HG02973 (cell line): Measurements from ENCODE around the gene LYRM1.
"Not testable (repeated sequence)": the region's sequence is repeated elsewhere in the genome, so short reads cannot be mapped to it uniquely, and the experiment has no call there.

ENCODE experiments used
- ATAC-seq: cut with Tn5 transposase; IDR thresholded peaks from one replicate; pipeline ENCODE4 v1.9.1; 2021; ENCODE audit warnings: moderate library complexity; ENCODE audit not compliant: unreplicated experiment

The LYRM1 gene

DNA sequence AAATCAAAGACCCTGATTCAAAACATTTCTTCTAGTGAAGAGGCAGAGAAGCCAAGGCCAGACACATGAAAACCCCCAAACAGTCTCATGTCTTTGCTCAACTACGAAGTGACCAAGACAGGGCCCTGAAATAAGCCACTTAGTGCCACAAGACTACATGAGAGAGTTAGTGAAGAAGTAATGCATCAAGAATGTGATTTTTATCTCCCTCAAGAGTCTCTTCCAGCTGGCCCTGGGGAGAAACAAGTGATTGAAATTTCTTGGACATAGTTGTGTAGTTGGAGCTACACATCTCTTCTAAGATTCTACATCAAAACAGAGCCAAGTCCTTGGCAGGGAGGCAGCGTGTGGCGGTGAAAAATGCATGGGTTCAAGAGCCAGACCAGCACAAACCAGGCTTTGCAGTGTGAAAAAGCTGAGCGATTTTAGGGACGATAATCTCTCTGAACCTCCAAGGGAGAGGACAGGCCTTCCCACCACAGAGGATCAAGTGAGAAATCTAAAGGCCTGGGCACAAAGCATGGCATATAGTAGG is 30.6 kb downstream of the LYRM1 start:
- ATAC-seq: no peak

DNA sequence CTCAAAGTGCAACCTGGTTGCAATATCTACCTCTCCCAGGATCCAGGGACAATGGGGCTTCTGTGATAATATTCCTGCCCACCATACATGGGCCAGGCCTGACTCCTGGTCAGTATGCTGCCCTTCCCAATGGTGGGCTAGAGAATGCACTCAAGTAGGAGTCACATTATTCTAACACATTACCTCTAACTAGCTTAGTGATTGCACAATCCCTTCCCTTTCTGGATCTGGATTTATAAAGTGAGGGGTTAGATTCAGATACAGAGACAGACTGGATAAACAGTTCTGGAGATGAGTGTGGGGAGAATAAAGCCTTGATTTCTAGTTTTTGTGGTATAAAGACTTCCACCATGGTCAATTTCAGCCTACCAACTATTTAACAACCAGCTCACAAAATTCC is 33.0 kb downstream of the LYRM1 start:
- no peak for ATAC-seq

DNA sequence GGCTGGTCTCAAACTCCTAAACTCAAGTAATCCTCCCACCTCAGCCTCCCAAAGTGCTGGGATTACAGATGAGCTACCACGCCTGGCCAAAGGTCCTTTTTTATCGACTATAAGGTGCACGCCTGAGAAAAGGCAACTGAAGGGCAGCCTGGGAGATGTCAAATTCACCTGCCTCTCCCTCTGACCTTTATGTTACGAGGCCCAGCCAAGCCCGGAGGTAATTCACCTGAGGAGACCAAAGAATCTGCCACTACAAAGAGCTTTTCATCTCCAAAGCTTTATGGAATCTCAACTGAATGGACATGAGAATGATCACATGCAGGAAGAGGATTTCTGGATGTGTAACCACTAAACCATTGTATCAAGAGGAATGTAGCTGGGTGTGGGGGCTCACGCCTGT is 37.2 kb downstream of the LYRM1 start:
- ATAC-seq: no peak

DNA sequence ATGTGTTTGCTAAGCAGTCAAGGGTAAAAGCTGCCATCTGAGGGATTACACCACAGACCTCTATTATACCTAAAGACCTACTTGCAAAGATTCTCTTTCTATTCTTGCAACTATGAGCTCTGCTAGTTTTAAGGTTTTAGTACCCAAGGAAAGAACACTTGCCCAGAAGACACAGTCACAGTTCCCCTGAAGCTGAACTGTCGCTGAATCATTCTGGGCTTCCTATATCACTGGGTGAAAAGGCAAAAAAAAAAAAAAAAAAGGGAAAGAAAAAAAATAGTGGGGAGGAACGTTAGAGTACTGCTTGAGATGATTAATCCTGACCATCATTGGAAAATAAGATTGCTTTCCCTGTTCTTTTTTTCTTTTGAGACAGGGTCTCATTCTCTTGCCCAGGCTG is 37.9 kb downstream of the LYRM1 start:
- no peak for ATAC-seq

GRCh38 chr16:20939611-20940010 is 39.0 kb downstream of the LYRM1 start:
- ATAC-seq: no peak

DNA sequence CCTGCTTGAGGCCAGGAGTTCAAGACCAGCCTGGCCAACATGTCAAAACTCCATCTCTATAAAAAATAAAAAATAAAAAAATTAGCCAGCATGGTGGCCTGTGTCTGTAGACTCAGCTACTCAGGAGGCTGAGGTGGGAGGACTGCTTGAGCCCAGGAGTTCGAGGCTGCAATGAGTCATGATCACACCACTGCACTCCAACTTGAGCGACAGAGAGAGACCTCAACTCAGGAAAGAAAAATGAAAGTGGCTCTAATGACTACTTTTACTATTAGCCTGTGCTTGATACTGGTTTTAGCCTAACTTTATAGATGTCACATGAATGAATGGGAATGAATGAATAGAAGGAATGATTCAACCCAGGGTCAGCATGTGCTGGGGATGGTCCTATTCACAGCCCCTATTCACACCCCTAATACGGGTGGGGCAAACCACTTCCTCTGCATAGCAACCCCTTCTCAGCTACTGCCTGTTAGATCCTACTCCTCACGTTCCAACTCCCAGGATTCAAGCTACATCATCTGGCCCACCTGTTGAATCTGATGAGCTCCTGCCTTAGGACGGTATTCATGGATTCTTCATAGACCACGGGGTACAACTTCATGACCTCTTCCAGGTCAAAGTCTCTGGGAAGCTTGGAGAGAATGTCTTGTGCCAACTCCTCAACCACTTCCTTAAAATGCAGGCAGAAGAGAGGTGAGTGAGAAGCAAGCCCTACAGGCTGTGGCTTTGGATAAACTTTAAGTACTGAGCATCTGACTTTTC is 40.5 kb downstream of the LYRM1 start:
- no peak for ATAC-seq

- ATAC-seq: no peak
These were observed 41.0 kb downstream of the LYRM1 start for GRCh38 chr16:20941636-20941926.

- no peak for ATAC-seq
These were observed 41.7 kb downstream of the LYRM1 start for GRCh38 chr16:20942256-20942655.

- no peak for ATAC-seq
These were observed 44.4 kb downstream of the LYRM1 start for GRCh38 chr16:20944861-20945574.

- not testable (repeated sequence) for ATAC-seq
These were observed 45.0 kb downstream of the LYRM1 start for GRCh38 chr16:20945575-20945875.

DNA sequence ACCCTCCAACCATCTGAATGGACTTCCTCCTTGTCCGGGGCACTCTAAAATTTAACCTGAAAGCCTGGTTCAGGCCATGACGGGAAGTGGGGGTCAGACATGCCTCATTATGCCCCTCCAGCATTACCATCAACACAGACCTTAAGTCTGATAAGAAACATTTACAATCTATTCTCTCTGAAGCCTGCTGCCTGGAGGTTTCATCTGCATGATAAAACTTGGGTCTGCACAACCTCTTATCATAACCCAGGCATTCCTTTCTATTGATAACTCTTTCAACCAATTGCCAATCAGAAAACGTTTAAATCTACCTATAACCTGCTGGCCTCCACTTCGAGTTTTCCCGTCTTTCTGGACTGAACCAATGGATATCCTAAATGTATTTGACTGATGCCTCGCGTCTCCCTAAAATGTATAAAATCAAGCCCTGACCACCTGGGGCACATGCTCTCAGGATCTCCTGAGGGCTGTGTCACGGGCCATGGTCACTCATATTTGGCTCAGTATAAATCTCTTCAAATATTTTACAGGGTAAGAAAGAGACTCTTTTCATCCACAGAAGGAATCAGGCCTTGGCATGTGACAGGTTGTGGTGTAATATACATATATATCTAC is 45.6 kb downstream of the LYRM1 start:
- no peak for ATAC-seq

DNA sequence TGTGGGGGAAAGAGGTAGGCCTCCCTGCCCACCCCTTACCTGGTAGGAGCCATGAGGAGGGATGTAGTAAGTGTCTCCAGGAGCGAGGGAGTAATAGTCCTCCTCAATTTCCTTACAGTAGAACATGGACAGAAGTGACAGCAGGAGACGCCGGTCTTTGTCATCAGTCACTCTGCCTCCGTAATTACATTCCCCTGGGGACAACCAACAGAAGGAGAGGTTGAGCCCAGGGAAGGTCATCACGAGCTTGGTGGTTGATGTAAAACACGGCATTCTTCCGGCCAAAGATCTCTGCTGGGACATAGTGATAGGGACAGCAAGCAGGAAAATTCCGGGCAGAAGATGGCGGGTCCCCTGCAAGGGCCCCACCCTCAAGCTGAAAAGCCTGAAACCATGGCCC is 47.9 kb downstream of the LYRM1 start:
- no peak for ATAC-seq

GRCh38 chr16:20949660-20950059 is 49.1 kb downstream of the LYRM1 start:
- ATAC-seq: no peak

- no peak for ATAC-seq
These were observed 49.7 kb downstream of the LYRM1 start for GRCh38 chr16:20950294-20950693.

DNA sequence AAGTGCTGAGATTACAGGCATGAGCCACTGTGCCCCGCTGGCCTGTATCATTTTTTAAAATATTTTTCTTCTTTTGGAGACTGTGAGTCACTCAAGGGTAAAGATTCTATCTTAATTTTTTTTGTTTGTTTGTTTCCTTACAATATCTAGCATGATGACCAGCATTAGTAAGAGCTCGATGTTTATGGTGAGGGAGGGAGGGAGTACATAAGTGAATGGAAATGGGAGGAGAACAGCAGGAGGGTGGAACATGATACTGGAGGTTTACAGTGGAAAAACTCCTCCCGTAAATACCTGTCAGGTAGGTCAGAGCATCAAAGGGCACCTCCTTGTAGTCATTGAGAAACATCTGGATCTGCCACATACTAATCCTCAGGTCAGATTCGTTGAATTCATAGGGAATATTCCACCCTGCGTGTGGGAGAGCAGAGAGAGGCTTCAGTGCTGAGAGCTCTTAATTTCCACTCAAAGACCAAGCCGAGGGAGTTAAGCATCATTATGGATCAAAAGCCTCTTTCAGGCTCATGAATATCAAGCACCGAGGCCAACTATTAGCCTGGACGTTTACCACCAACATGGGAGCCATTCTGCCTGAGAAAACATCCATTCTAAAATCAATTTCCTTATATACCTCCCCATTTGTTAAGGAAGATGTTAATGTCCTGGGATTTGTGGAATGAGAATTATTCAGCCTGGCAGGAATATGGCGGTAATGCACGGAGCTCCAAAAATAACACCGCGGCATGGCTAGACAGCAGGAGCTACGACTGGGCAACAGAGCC is 51.8 kb downstream of the LYRM1 start:
- ATAC-seq: no peak

DNA sequence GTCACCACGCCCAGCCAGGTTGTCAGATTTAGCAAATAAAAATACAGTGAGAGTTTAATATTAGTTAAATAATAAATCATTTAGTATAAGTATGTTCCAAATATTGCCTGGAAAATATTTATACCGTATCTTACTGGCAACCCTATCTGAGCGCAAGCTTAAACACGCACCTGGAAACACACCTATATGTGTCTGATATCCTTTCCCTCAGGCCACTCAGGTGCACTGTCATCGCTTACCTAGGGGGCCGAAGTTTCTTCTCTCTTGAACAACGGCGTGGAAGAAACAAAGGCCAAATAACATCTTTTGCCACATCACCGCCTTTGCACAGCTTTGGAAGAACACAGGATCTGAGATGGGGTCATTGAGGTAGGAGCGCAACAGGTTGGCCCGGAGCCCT is 54.0 kb downstream of the LYRM1 start:
- no peak for ATAC-seq

- no peak for ATAC-seq
These were observed 55.7 kb downstream of the LYRM1 start for GRCh38 chr16:20956319-20956718.

GRCh38 chr16:20957153-20957552 is 56.6 kb downstream of the LYRM1 start:
- no peak for ATAC-seq

- ATAC-seq: no peak
These were observed 60.3 kb downstream of the LYRM1 start for GRCh38 chr16:20960899-20961298.

GRCh38 chr16:20968765-20969164 is 68.2 kb downstream of the LYRM1 start:
- no peak for ATAC-seq

- ATAC-seq: no peak
These were observed 68.8 kb downstream of the LYRM1 start for GRCh38 chr16:20969386-20969785.

- no peak for ATAC-seq
These were observed 70.8 kb downstream of the LYRM1 start for GRCh38 chr16:20971401-20971800.
